ENCODE results near the gene HS1BP3.

DNA sequence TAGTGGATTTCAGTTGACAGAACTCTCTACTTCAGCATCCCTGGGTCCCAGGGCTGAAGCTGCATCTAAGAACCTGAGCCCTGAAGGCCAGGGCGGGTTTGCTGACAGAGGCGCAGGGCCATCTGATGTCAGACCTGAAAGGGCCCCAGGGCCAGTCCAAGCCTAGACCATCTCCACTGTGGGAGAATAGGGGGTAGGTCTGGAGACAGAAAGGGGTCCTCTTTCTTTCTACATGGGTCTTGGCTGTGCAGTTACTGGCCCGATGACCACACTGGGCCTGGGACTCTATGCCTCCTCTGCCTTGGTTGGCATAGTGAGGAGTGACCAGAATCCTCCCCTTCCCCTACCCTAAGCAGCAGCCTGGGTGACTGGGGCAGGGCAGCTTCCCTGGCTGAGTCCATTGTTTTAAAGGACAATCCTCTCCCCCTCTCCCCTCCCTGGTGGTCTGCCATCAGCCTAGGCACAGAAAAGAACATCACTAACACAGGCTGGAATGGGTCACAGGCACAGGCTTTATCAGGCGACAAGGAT, 34.5 kb downstream of the HS1BP3 start:
- TF ChIP-seq POLR2A (IDR thresholded peaks at IDR 0.05), result no peak
- TF ChIP-seq CTCF (IDR thresholded peaks at IDR 0.05), result no peak
